Endothelial cell (in vitro differentiated cells): ENCODE data around the gene PUS7L. TPM values are rescaled to one million over a fixed set of nuclear protein-coding genes. Genes with fewer than 3 reads are reported as not detected.
"Not testable (repeated sequence)": the region's sequence is repeated elsewhere in the genome, so short reads cannot be mapped to it uniquely, and the experiment has no call there.

ENCODE experiments used
- DNase-seq: peaks from one replicate; pipeline ENCODE4 v3.0.0; 2021; ENCODE audit warnings: low spot score
- H3K27ac Mint-ChIP-seq: one replicate; pipeline ENCODE4 v1.8.0; 2021; ENCODE audit warnings: mixed read lengths, inconsistent platforms; ENCODE audit not compliant: unreplicated experiment
- H3K27me3 Mint-ChIP-seq: one replicate; pipeline ENCODE4 v1.8.0; 2021; ENCODE audit warnings: mild to moderate bottlenecking, moderate library complexity, mixed read lengths, inconsistent platforms; ENCODE audit not compliant: unreplicated experiment
- H3K36me3 Mint-ChIP-seq: one replicate; pipeline ENCODE4 v1.8.0; 2021; ENCODE audit warnings: mild to moderate bottlenecking, low read depth, mixed read lengths, inconsistent platforms; ENCODE audit not compliant: unreplicated experiment
- H3K4me1 Mint-ChIP-seq: one replicate; pipeline ENCODE4 v1.8.0; 2021; ENCODE audit warnings: mild to moderate bottlenecking, mixed read lengths, inconsistent platforms; ENCODE audit not compliant: unreplicated experiment
- H3K4me3 Mint-ChIP-seq: one replicate; pipeline ENCODE4 v1.8.0; 2021; ENCODE audit warnings: mild to moderate bottlenecking, mixed read lengths, inconsistent platforms; ENCODE audit not compliant: unreplicated experiment
- H3K9me3 Mint-ChIP-seq: one replicate; pipeline ENCODE4 v1.8.0; 2021; ENCODE audit warnings: mixed read lengths, inconsistent platforms; ENCODE audit not compliant: unreplicated experiment
- CTCF ChIP-seq: fragments of 200-600 bp; sonication (generic); IDR thresholded peaks from one replicate; pipeline ENCODE4 v1.5.0; 2021; ENCODE audit warnings: antibody characterized with exemption; ENCODE audit not compliant: unreplicated experiment
- total RNA-seq: library from RNA; stranded (reverse); fragmentation: NEBNext Ultra II Directional; extraction: Animal tissue kit (Norgen Biotek cat#: 25700); gene quantifications from one replicate; pipeline ENCODE4 v1.2.1, GENCODE V29; 2021; ENCODE audit not compliant: unreplicated experiment

The PUS7L gene
- total RNA-seq, 1 donor from 2014 or later: 15.4 TPM

GRCh38 chr12:43696154-43696553 is 62.4 kb downstream of the PUS7L start:
- H3K4me3 Mint-ChIP-seq: no peak overlapping the region
- no peaks in the 10 kb centered on the region for H3K9me3 Mint-ChIP-seq
- no peaks in the 10 kb centered on the region for H3K36me3 Mint-ChIP-seq
- peaks cover 4% of the 10 kb centered on the region for H3K4me1 Mint-ChIP-seq
- no peaks in the 10 kb centered on the region for H3K27me3 Mint-ChIP-seq
- no peak for TF ChIP-seq CTCF
- DNase-seq: no peak
- no peak overlapping the region for H3K27ac Mint-ChIP-seq

GRCh38 chr12:43694879-43695278 is 63.7 kb downstream of the PUS7L start:
- Mint-ChIP-seq H3K4me3 (no peak overlapping the region), H3K9me3 (no peaks in the 10 kb centered on the region), H3K4me1 (peaks cover 4% of the 10 kb centered on the region), H3K36me3 (no peaks in the 10 kb centered on the region), H3K27me3 (no peaks in the 10 kb centered on the region), H3K27ac (no peak overlapping the region)
- DNase-seq: no peak
- TF ChIP-seq CTCF: no peak

GRCh38 chr12:43692064-43692463 is 66.5 kb downstream of the PUS7L start:
- no peak overlapping the region for H3K4me3 Mint-ChIP-seq
- no peak for DNase-seq
- no peaks in the 10 kb centered on the region for H3K27me3 Mint-ChIP-seq
- H3K36me3 Mint-ChIP-seq: no peaks in the 10 kb centered on the region
- peak overlapping the region; percentile 5 for H3K27ac Mint-ChIP-seq
- TF ChIP-seq CTCF: no peak
- H3K4me1 Mint-ChIP-seq: peaks cover 4% of the 10 kb centered on the region
- H3K9me3 Mint-ChIP-seq: no peaks in the 10 kb centered on the region

- H3K27me3 Mint-ChIP-seq, DNase-seq, H3K4me3 Mint-ChIP-seq, H3K27ac Mint-ChIP-seq, H3K36me3 Mint-ChIP-seq, H3K9me3 Mint-ChIP-seq, H3K4me1 Mint-ChIP-seq: not testable (repeated sequence)
Observed at GRCh38 chr12:43685491-43685890, 73.1 kb downstream of the PUS7L start.

- peak; percentile 24 for DNase-seq
Observed at GRCh38 chr12:43676183-43676813, 82.3 kb downstream of the PUS7L start.

More at GRCh38 chr12:43676183-43676813, 82.3 kb downstream of the PUS7L start:
- H3K9me3 Mint-ChIP-seq: no peaks in the 10 kb centered on the region
- no peaks in the 10 kb centered on the region for H3K36me3 Mint-ChIP-seq
- no peak overlapping the region for H3K4me3 Mint-ChIP-seq
- no peaks in the 10 kb centered on the region for H3K27me3 Mint-ChIP-seq
- H3K4me1 Mint-ChIP-seq: peaks cover 6% of the 10 kb centered on the region
- H3K27ac Mint-ChIP-seq: no peak overlapping the region
- peak; percentile 57 for TF ChIP-seq CTCF
